Rectal smooth muscle tissue (tissue), 1 donor: ENCODE results near the gene COPS8.
A peak's percentile ranks its signal among the peaks of the same experiment; 100 is the strongest.

Experiments
- H3K27ac ChIP-seq: one replicate; pipeline ENCODE4 v1.7.0; 2013; ENCODE audit warnings: low read depth, low read length, inconsistent platforms
- H3K27me3 ChIP-seq: one replicate; pipeline ENCODE4 v1.7.0; 2013; ENCODE audit warnings: low read length; ENCODE audit not compliant: control insufficient read depth, insufficient read depth
- H3K36me3 ChIP-seq: one replicate; pipeline ENCODE4 v1.7.0; 2013; ENCODE audit warnings: low read length; ENCODE audit not compliant: control insufficient read depth, insufficient read depth
- H3K4me1 ChIP-seq: one replicate; pipeline ENCODE4 v1.7.0; 2013; ENCODE audit warnings: low read length; ENCODE audit not compliant: control insufficient read depth, insufficient read depth
- H3K4me3 ChIP-seq: one replicate; pipeline ENCODE4 v1.7.0; 2013; ENCODE audit warnings: low read length
- H3K9ac ChIP-seq: one replicate; pipeline ENCODE4 v1.7.0; 2013; ENCODE audit warnings: low read length

Gene COPS8

GRCh38 chr2:237096201-237096600 is 10.5 kb downstream of the COPS8 start:
- H3K36me3 ChIP-seq = peaks cover 26% of the 10 kb centered on the region
- H3K27me3 ChIP-seq = no peaks in the 10 kb centered on the region
- H3K27ac ChIP-seq = no peak overlapping the region
- peaks cover 18% of the 10 kb centered on the region for H3K4me1 ChIP-seq
- no peak overlapping the region for H3K4me3 ChIP-seq
- H3K9ac ChIP-seq = no peak overlapping the region

- Histone ChIP-seq H3K9ac (no peak overlapping the region), H3K36me3 (peaks cover 27% of the 10 kb centered on the region), H3K4me1 (peaks cover 14% of the 10 kb centered on the region), H3K27ac (no peak overlapping the region), H3K4me3 (no peak overlapping the region), H3K27me3 (no peaks in the 10 kb centered on the region)
Observed at GRCh38 chr2:237096911-237097310, 11.2 kb downstream of the COPS8 start.

GRCh38 chr2:237097326-237097910 is 11.7 kb downstream of the COPS8 start:
- H3K36me3 ChIP-seq = peaks cover 27% of the 10 kb centered on the region
- peaks cover 11% of the 10 kb centered on the region for H3K4me1 ChIP-seq
- H3K27ac ChIP-seq = no peak overlapping the region
- no peaks in the 10 kb centered on the region for H3K27me3 ChIP-seq
- no peak overlapping the region for H3K9ac ChIP-seq
- H3K4me3 ChIP-seq = no peak overlapping the region

DNA sequence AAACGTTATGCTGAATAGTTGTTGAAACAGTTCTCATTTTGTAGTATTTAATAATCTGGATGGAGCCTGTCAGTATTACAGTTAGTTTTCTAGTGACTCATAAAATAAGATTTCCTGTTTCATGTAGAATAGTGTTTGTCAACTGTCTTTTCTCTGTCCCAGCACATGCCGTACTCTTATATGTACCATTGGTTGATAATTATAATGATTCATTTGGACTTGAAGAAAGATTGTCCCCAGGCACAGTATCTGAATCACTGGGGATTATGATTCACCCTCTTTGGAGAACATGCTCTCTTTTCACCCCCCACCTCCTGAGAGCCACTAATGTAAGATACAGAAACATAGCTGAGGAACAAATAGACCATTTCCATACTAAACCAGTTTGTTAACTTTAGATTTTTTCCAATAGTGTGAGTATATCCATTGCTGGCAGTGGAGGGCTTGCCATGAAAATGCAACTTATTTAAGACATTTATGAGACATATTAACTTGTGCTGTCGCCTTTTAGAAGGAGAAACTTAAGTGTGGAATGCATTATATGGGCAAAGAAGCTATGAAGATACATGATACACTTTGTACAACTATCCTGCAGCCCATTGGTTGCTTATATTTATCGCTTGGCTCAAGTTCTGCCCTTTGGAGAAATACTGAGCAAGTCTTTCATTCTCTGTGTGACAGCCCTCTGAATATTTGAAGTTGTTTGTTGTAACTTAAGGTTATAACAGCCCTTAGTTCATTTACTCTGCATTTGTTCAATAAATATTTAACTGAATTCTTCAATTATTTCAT is 12.4 kb downstream of the COPS8 start:
- H3K27me3 ChIP-seq = no peaks in the 10 kb centered on the region
- H3K4me3 ChIP-seq = no peak overlapping the region
- peaks cover 27% of the 10 kb centered on the region for H3K36me3 ChIP-seq
- H3K9ac ChIP-seq = no peak overlapping the region
- no peak overlapping the region for H3K27ac ChIP-seq
- H3K4me1 ChIP-seq = peaks cover 9% of the 10 kb centered on the region

GRCh38 chr2:237099804-237100203 is 14.1 kb downstream of the COPS8 start:
- Histone ChIP-seq H3K36me3 (peaks cover 21% of the 10 kb centered on the region), H3K4me1 (no peaks in the 10 kb centered on the region)

DNA sequence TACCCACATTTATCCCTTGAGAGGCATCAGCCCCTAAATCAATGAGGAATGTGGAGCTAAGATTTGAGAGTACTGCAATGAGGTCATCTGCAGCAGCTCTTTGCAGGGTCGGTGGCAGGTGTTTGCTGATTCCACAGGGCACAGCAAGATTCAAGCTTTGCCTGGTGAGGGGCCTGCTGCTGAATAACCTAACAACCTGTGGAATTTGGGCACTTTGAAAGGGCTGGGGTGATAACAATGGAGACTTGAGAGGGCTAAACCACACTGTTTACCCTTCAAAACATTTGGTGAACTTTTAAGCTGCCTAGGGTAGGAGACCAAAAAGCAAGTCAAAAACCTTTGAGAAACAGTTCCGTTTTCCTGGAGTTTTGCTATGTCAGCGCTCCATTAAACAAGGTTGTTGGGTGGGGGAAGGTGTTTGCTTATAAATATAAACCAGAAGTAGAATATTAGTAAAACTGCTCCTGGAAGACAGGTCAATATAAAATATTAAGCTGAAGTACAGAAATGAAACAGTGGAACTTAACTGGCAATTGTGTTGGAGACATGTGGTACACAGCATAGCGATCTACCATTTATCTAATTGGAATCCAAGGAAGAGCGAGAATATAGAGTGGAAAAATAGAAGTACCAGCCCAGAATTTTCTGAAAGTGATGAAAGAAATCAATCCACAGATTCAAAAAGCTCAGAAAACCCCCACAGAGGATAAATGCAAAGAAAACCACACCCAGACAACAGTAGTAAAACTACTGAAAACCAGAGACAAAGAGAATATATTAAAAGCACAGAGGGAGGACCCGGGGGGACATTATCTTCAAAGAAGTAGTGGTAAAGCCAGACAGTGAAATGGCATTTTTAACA is 15.7 kb downstream of the COPS8 start:
- Histone ChIP-seq H3K27ac (no peak overlapping the region), H3K9ac (no peak overlapping the region), H3K4me1 (no peaks in the 10 kb centered on the region), H3K4me3 (no peak overlapping the region), H3K36me3 (peaks cover 14% of the 10 kb centered on the region), H3K27me3 (no peaks in the 10 kb centered on the region)

More at GRCh38 chr2:237099804-237100203, 14.1 kb downstream of the COPS8 start:
- Histone ChIP-seq H3K27ac (no peak overlapping the region), H3K4me3 (no peak overlapping the region), H3K9ac (no peak overlapping the region), H3K27me3 (no peaks in the 10 kb centered on the region)

DNA sequence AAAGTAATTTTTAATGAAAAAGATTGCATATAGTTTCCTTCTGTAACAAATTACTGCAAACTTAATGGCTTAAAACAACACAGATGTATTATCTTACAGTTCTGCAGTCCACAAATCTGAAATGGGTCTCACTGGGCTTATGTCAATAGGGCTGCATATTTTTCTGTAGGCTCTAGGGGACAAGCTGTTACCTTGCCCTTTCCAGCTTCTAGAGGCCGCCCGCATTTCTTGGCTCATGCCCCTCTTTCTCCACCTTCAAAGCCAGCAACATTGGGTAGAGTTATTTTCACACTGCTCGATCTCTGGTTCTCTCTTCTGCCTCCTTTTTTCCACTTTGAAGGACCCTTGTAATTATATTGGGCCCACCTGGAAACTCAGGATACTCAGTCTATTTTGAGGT is 16.7 kb downstream of the COPS8 start:
- H3K4me3 ChIP-seq = no peak overlapping the region
- no peaks in the 10 kb centered on the region for H3K27me3 ChIP-seq
- no peaks in the 10 kb centered on the region for H3K4me1 ChIP-seq
- no peak overlapping the region for H3K27ac ChIP-seq
- no peak overlapping the region for H3K9ac ChIP-seq
- H3K36me3 ChIP-seq = peaks cover 11% of the 10 kb centered on the region

- Histone ChIP-seq H3K4me1 (no peaks in the 10 kb centered on the region), H3K36me3 (no peaks in the 10 kb centered on the region), H3K9ac (no peak overlapping the region), H3K4me3 (no peak overlapping the region), H3K27ac (no peak overlapping the region), H3K27me3 (no peaks in the 10 kb centered on the region)
Observed at GRCh38 chr2:237109421-237109934, 23.8 kb downstream of the COPS8 start.

DNA sequence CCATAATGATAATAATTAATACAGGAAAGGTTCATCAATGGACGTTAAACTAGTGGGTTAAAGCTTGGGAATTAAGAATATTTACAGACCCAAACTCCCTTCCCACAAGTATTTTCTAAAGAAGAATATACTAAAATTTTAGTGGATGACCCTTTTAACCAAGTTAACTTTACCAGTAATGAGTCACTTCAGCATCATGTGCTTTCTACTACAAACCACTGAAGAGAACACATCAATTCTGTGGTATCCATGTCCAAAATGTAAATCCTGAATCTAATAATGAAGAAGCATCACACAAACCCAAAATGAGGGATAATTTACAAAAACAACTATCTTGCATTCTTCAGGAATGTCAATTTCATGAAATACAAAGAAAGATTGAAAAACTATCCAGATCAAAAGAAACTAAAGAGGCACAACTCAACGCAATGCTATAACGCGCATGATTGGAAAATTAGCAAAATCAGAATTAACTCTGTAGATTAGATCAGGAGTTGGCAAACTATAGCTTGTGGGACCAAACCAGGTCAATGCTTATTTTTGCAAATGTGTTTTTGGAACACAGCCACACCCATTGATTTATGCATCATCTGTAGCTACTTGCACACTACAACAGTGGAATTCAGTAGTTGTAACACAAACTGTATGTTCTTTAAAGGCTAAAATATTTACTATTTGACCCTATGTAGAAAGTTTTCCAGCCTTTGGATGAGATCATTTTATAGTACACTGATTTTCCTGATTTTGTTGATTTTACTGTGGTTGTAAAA is 27.5 kb downstream of the COPS8 start:
- Histone ChIP-seq H3K27ac (no peak overlapping the region), H3K4me3 (no peak overlapping the region), H3K9ac (no peak overlapping the region), H3K36me3 (no peaks in the 10 kb centered on the region), H3K4me1 (peaks cover 2% of the 10 kb centered on the region), H3K27me3 (no peaks in the 10 kb centered on the region)

DNA sequence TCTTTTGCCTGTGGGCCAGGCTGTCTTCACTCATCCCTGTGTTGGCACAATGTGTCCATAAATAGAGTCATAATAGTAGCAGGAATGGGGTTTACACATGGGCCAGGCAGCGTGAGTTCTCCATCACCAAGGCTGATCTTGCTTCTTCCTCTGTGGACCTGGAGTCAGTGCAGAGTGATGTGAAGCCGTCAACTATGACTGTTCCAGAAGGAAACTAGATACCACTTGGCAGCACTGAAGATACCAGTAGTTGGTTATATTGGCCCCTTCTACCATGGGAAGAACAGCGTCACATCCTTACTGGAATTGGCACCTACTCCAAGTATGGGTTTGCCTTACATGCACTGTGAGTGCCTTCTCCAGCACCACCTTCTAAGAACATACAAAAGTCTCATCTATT is 30.2 kb downstream of the COPS8 start:
- peaks cover 2% of the 10 kb centered on the region for H3K4me1 ChIP-seq
- no peak overlapping the region for H3K4me3 ChIP-seq
- H3K27me3 ChIP-seq = no peaks in the 10 kb centered on the region
- no peak overlapping the region for H3K9ac ChIP-seq
- H3K27ac ChIP-seq = no peak overlapping the region
- no peaks in the 10 kb centered on the region for H3K36me3 ChIP-seq

DNA sequence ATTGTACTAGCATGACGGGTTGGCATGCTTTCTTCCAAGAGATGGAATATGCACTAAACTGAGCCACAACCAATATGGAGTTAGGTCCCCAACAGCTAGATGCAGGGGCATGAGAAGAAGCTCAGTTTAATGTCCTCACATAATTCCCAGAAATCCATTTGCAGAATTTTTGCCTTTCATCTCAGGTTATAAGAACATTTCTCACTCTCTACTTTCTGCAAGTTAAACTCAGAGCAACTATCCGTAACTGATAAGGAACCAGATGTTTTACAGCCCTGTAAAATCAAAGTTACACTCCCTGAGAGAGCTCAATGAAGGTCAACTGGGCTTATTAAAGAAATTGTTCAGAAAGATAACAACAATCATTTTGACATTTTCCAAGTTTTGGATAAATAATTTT is 30.7 kb downstream of the COPS8 start:
- no peak overlapping the region for H3K9ac ChIP-seq
- peaks cover 2% of the 10 kb centered on the region for H3K4me1 ChIP-seq
- H3K27ac ChIP-seq = no peak overlapping the region
- H3K4me3 ChIP-seq = no peak overlapping the region
- H3K36me3 ChIP-seq = no peaks in the 10 kb centered on the region
- H3K27me3 ChIP-seq = no peaks in the 10 kb centered on the region

DNA sequence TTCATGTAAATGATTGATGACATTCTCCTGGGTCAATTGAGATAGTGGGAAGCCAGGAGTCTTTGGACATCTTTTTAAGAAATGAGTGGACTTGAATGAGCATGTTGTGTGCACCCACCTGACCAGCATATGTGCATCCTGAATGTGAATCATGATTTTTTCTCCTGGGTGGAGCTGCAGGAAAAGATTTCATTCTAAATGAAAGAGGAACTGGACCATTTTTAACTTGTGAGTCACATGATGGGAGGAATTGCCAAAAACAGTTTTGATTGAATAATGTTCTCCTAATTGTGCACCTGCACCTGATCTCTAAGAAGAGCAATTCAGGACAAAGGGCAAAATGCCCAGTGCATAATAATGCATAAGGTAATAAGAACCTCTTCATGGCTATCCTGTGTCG is 32.3 kb downstream of the COPS8 start:
- Histone ChIP-seq H3K4me1 (peaks cover 6% of the 10 kb centered on the region), H3K9ac (no peak overlapping the region), H3K27ac (peak overlapping the region; percentile 38), H3K4me3 (no peak overlapping the region), H3K36me3 (no peaks in the 10 kb centered on the region), H3K27me3 (no peaks in the 10 kb centered on the region)
